MM.1S (cell line): ENCODE results near the gene PTPN2.

Experiments
- DNase-seq: peaks from one replicate; pipeline ENCODE4 v3.0.0-alpha.2; 2015
- H2AFZ ChIP-seq: fragments of 300-600 bp; sonication (generic); 2 replicates; pipeline ENCODE4 v1.6.0; 2016; ENCODE audit warnings: antibody characterized with exemption, low read length
- H3F3A ChIP-seq: fragments of 300-600 bp; sonication (generic); 2 replicates; pipeline ENCODE4 v1.6.1; 2016; ENCODE audit warnings: mild to moderate bottlenecking, antibody characterized with exemption, low read length, moderate library complexity, mixed read lengths; ENCODE audit not compliant: insufficient read depth
- H3K27ac ChIP-seq: fragments of 300-600 bp; sonication (generic); 2 replicates; pipeline ENCODE4 v1.5.1; 2016; ENCODE audit warnings: mild to moderate bottlenecking, low read length
- H3K27me3 ChIP-seq: fragments of 300-600 bp; sonication (generic); replicated peaks from 2 replicates; pipeline ENCODE4 v1.6.0; 2016; ENCODE audit warnings: low read length; ENCODE audit not compliant: insufficient read depth
- H3K36me3 ChIP-seq: fragments of 300-600 bp; sonication (generic); replicated peaks from 2 replicates; pipeline ENCODE4 v1.6.1; 2016; ENCODE audit warnings: mild to moderate bottlenecking, low read length, mixed read lengths; ENCODE audit not compliant: insufficient read depth
- H3K4me1 ChIP-seq: fragments of 300-600 bp; sonication (generic); 2 replicates; pipeline ENCODE4 v1.6.1; 2016; ENCODE audit warnings: low read length, mixed read lengths
- H3K4me2 ChIP-seq: fragments of 300-600 bp; sonication (generic); 2 replicates; pipeline ENCODE4 v1.6.0; 2016; ENCODE audit warnings: low read depth, low read length
- H3K4me3 ChIP-seq: fragments of 300-600 bp; sonication (generic); 2 replicates; pipeline ENCODE4 v1.5.1; 2016; ENCODE audit warnings: low read length, mixed read lengths
- H3K79me2 ChIP-seq: fragments of 300-600 bp; sonication (generic); 2 replicates; pipeline ENCODE4 v1.6.1; 2016; ENCODE audit warnings: mixed run types, low read length, mixed read lengths
- H3K9ac ChIP-seq: fragments of 300-600 bp; sonication (generic); 2 replicates; pipeline ENCODE4 v1.6.1; 2016; ENCODE audit warnings: low read length, mixed read lengths
- H3K9me2 ChIP-seq: fragments of 300-600 bp; sonication (generic); replicated peaks from 2 replicates; pipeline ENCODE4 v1.6.1; 2016; ENCODE audit warnings: mild to moderate bottlenecking, low read length, mixed read lengths; ENCODE audit not compliant: insufficient read depth
- H3K9me3 ChIP-seq: fragments of 300-600 bp; sonication (generic); replicated peaks from 2 replicates; pipeline ENCODE4 v1.6.1; 2016; ENCODE audit warnings: mild to moderate bottlenecking, low read length, mixed read lengths; ENCODE audit not compliant: insufficient read depth
- H4K20me1 ChIP-seq: fragments of 300-600 bp; sonication (generic); 2 replicates; pipeline ENCODE4 v1.6.1; 2016; ENCODE audit warnings: mild to moderate bottlenecking, low read length, moderate library complexity, mixed read lengths; ENCODE audit not compliant: insufficient read depth
- CTCF ChIP-seq: fragments of 300-600 bp; sonication (generic); IDR thresholded peaks from 2 replicates; pipeline ENCODE4 v1.5.1; 2016; ENCODE audit warnings: antibody characterized with exemption, low read length, mixed read lengths
- EZH2 ChIP-seq: fragments of 300-600 bp; sonication (generic); optimal IDR thresholded peaks from 2 replicates; pipeline ENCODE3; 2017; ENCODE audit warnings: low read depth, mild to moderate bottlenecking, antibody characterized with exemption, low read length, mixed read lengths
- EZH2phosphoT487 ChIP-seq: fragments of 300-600 bp; sonication (generic); IDR thresholded peaks from 2 replicates; pipeline ENCODE4 v1.6.1; 2018; ENCODE audit warnings: antibody characterized with exemption, low read length

The PTPN2 gene

GRCh38 chr18:12857991-12858544 is 26.0 kb downstream of the PTPN2 start:
- H3K79me2 ChIP-seq = peaks cover 87% of the 10 kb centered on the region
- H3F3A ChIP-seq = peaks cover 16% of the 10 kb centered on the region
- no peak overlapping the region; the same call in 1 of the 2 replicates for H3K4me2 ChIP-seq
- peak overlapping the region; percentile 22; the same call in 1 of the 2 replicates for H3K27ac ChIP-seq
- no peak overlapping the region for H3K9ac ChIP-seq
- H3K9me2 ChIP-seq = no peaks in the 10 kb centered on the region
- no peak for DNase-seq
- no peak for TF ChIP-seq EZH2phosphoT487
- TF ChIP-seq CTCF = no peak
- no peak for TF ChIP-seq EZH2
- H3K4me1 ChIP-seq = peaks cover 46% of the 10 kb centered on the region
- H3K36me3 ChIP-seq = no peaks in the 10 kb centered on the region
- no peaks in the 10 kb centered on the region for H4K20me1 ChIP-seq
- no peaks in the 10 kb centered on the region for H3K9me3 ChIP-seq
- H2AFZ ChIP-seq = no peak overlapping the region
- no peaks in the 10 kb centered on the region for H3K27me3 ChIP-seq
- H3K4me3 ChIP-seq = no peak overlapping the region

GRCh38 chr18:12857215-12857905 is 26.7 kb downstream of the PTPN2 start:
- H3K36me3 ChIP-seq = no peaks in the 10 kb centered on the region
- peak; percentile 49 for DNase-seq
- H3K27me3 ChIP-seq = no peaks in the 10 kb centered on the region
- H4K20me1 ChIP-seq = no peaks in the 10 kb centered on the region
- no peaks in the 10 kb centered on the region for H3K9me2 ChIP-seq
- no peaks in the 10 kb centered on the region for H3K9me3 ChIP-seq
- no peak; the same call in 1 of the 2 replicates for TF ChIP-seq CTCF
- TF ChIP-seq EZH2 = no peak
- TF ChIP-seq EZH2phosphoT487 = no peak
- H2AFZ ChIP-seq = no peak overlapping the region
- peaks cover 16% of the 10 kb centered on the region for H3F3A ChIP-seq
- peaks cover 39% of the 10 kb centered on the region for H3K4me1 ChIP-seq
- H3K4me2 ChIP-seq = peak overlapping the region; percentile 35
- H3K9ac ChIP-seq = no peak overlapping the region
- no peak overlapping the region for H3K4me3 ChIP-seq
- H3K79me2 ChIP-seq = peaks cover 87% of the 10 kb centered on the region
- H3K27ac ChIP-seq = peak overlapping the region; percentile 22; the same call in 1 of the 2 replicates

- no peak for TF ChIP-seq EZH2phosphoT487
- no peak for TF ChIP-seq CTCF
- no peak for TF ChIP-seq EZH2
- H3K79me2 ChIP-seq = peaks cover 84% of the 10 kb centered on the region
- peaks cover 28% of the 10 kb centered on the region for H3K4me1 ChIP-seq
- H3K9me3 ChIP-seq = no peaks in the 10 kb centered on the region
- H3K36me3 ChIP-seq = no peaks in the 10 kb centered on the region
- no peak overlapping the region for H2AFZ ChIP-seq
- H3K27me3 ChIP-seq = no peaks in the 10 kb centered on the region
- H3F3A ChIP-seq = peaks cover 13% of the 10 kb centered on the region
- no peaks in the 10 kb centered on the region for H4K20me1 ChIP-seq
- no peak overlapping the region for H3K27ac ChIP-seq
- no peak for DNase-seq
- H3K9me2 ChIP-seq = no peaks in the 10 kb centered on the region
- H3K9ac ChIP-seq = no peak overlapping the region
- H3K4me3 ChIP-seq = no peak overlapping the region
- H3K4me2 ChIP-seq = no peak overlapping the region
Measured at GRCh38 chr18:12855916-12856315, 28.1 kb downstream of the PTPN2 start.
